Measurements from ENCODE around the gene TTLL10. TPM values are rescaled to one million over a fixed set of nuclear protein-coding genes. Genes with fewer than 3 reads are reported as not detected.

TTLL10 gene
- total RNA-seq, 4 donors from 2014 or later, result not detected

DNA sequence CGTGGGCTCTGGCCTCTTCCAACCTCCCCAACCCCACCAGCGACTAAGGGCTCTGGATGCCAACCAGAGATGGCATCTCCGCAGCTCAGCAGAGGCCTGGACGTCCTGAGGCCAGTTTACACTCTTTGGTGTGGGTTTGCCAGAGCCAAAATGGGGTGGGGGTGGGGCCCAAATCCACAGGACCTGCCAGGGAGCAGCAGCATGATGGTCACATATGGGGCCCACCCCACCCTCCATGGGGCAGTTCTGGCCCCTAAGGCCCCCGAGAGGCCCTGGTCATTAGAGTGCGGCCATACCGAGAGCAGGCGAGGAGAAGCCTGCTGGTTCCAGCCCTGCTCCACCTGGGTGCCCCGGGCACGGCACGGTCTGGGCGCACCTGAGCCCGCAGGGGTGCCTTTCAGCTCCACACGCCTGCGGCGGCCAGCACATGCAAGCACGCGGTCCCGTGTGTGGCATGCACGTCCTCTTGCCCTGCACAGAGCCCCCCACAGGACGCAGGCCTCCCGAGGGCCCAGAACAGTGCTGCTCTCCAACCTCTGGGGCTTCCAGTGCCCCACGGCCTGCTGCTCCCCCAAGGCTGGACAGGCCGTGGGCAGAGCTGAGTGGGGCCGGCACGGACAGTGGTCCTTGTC, 68.0 kb downstream of the TTLL10 start:
- 80% methylated on average over 7 of the region's 26 CpGs for WGBS
- Histone ChIP-seq H3K27me3 (peaks cover 23% of the 10 kb centered on the region), H3K4me1 (peaks cover 53% of the 10 kb centered on the region), H3K9me3 (no peaks in the 10 kb centered on the region), H3K36me3 (no peaks in the 10 kb centered on the region), H3K4me3 (no peak overlapping the region), H3K27ac (no peak overlapping the region)
- no peak for DNase-seq (ENCODE audit: low spot score in 2 of 2)
- TF ChIP-seq POLR2A (IDR thresholded peaks at IDR 0.05), result no peak

GRCh38 chr1:1242461-1243265, 69.0 kb downstream of the TTLL10 start:
- 91% methylated on average over 9 of the region's 41 CpGs for WGBS
- H3K27me3 ChIP-seq, result peaks cover 33% of the 10 kb centered on the region

GRCh38 chr1:1243266-1243660, 69.6 kb downstream of the TTLL10 start:
- Histone ChIP-seq H3K4me3 (no peak overlapping the region), H3K36me3 (no peaks in the 10 kb centered on the region), H3K4me1 (peaks cover 43% of the 10 kb centered on the region), H3K9me3 (no peaks in the 10 kb centered on the region), H3K27ac (no peak overlapping the region), H3K27me3 (peaks cover 38% of the 10 kb centered on the region)
- no peak for DNase-seq (ENCODE audit: low spot score in 2 of 2)
- no peak for TF ChIP-seq POLR2AphosphoS5 (IDR thresholded peaks at IDR 0.05)
- no peak for TF ChIP-seq EP300 (IDR thresholded peaks at IDR 0.05)
- TF ChIP-seq CTCF (IDR thresholded peaks at IDR 0.05), result no peak
- no peak for TF ChIP-seq POLR2A (IDR thresholded peaks at IDR 0.05)
- WGBS, result no CpG with 5 or more reads among the region's 23 CpGs

More at GRCh38 chr1:1242461-1243265, 69.0 kb downstream of the TTLL10 start:
- Histone ChIP-seq H3K27ac (no peak overlapping the region), H3K4me1 (peaks cover 49% of the 10 kb centered on the region), H3K9me3 (no peaks in the 10 kb centered on the region), H3K4me3 (no peak overlapping the region), H3K36me3 (no peaks in the 10 kb centered on the region)
- no peak for DNase-seq (ENCODE audit: low spot score in 2 of 2)
- TF ChIP-seq POLR2A (IDR thresholded peaks at IDR 0.05) (no peak), EP300 (IDR thresholded peaks at IDR 0.05) (no peak), POLR2AphosphoS5 (IDR thresholded peaks at IDR 0.05) (no peak), CTCF (IDR thresholded peaks at IDR 0.05) (no peak)

DNA sequence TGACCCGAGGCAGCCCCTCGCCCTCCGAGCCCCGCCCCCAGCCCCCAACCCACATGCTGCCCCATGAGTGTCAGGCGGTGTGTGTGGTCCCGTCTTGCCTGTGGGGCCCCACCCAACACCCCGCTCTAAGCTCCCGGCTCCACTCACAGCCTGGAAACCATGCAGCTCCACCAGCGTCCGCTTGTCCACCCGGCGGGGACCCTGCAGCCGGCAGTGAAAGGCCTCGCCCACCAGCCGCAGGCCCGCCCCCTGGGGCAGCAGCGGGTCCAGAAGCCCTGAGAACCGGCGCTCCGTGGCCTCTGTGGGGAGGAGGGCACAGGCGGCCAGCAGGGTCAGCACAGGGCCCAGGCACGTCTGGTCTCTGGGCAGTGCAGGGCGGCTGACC, 70.1 kb downstream of the TTLL10 start:
- no peak overlapping the region for H3K27ac ChIP-seq
- TF ChIP-seq POLR2AphosphoS5 (IDR thresholded peaks at IDR 0.05), result no peak
- no peak for TF ChIP-seq EP300 (IDR thresholded peaks at IDR 0.05)
- no peak for TF ChIP-seq CTCF (IDR thresholded peaks at IDR 0.05)
- TF ChIP-seq POLR2A (IDR thresholded peaks at IDR 0.05), result no peak
- no peaks in the 10 kb centered on the region for H3K36me3 ChIP-seq
- H3K27me3 ChIP-seq, result peaks cover 38% of the 10 kb centered on the region
- H3K9me3 ChIP-seq, result no peaks in the 10 kb centered on the region
- peaks cover 38% of the 10 kb centered on the region for H3K4me1 ChIP-seq
- 61% methylated on average over 13 of the region's 23 CpGs for WGBS
- DNase-seq (ENCODE audit: low spot score in 2 of 2), result no peak
- H3K4me3 ChIP-seq, result no peak overlapping the region

- Histone ChIP-seq H3K4me1 (peaks cover 33% of the 10 kb centered on the region), H3K9me3 (no peaks in the 10 kb centered on the region), H3K36me3 (no peaks in the 10 kb centered on the region), H3K27me3 (peaks cover 34% of the 10 kb centered on the region), H3K4me3 (no peak overlapping the region), H3K27ac (no peak overlapping the region)
- 81% methylated on average over 26 of the region's 30 CpGs for WGBS
- DNase-seq (ENCODE audit: low spot score in 2 of 2), result no peak
- TF ChIP-seq CTCF (IDR thresholded peaks at IDR 0.05) (no peak), EP300 (IDR thresholded peaks at IDR 0.05) (no peak)
These were observed 70.6 kb downstream of the TTLL10 start for GRCh38 chr1:1244192-1244811.
